ENCODE data around the gene PGA3.
"Not testable (repeated sequence)": the region's sequence is repeated elsewhere in the genome, so short reads cannot be mapped to it uniquely, and the experiment has no call there.

Gene PGA3

GRCh38 chr11:61204502-61205059 lies 1.3 kb downstream of the PGA3 start:
- DNase-seq (ENCODE audit: low read depth in 2 of 3, low spot score in 1 of 3): not testable (repeated sequence)

- DNase-seq (ENCODE audit: low read depth in 2 of 3, low spot score in 1 of 3): not testable (repeated sequence)
These were observed 4.5 kb downstream of the PGA3 start for GRCh38 chr11:61207636-61208310.

GRCh38 chr11:61210629-61211028 lies 7.3 kb downstream of the PGA3 start:
- not testable (repeated sequence) for DNase-seq (ENCODE audit: low read depth in 2 of 3, low spot score in 1 of 3)

- DNase-seq (ENCODE audit: low read depth in 2 of 3, low spot score in 1 of 3): not testable (repeated sequence)
These were observed 8.1 kb downstream of the PGA3 start for GRCh38 chr11:61211327-61211952.

GRCh38 chr11:61212202-61212601 lies 8.9 kb downstream of the PGA3 start:
- DNase-seq (ENCODE audit: low read depth in 2 of 3, low spot score in 1 of 3): not testable (repeated sequence)

- not testable (repeated sequence) for DNase-seq (ENCODE audit: low read depth in 2 of 3, low spot score in 1 of 3)
These were observed 10.5 kb downstream of the PGA3 start for GRCh38 chr11:61213711-61214324.

- DNase-seq (ENCODE audit: low read depth in 2 of 3, low spot score in 1 of 3): not testable (repeated sequence)
These were observed 15.0 kb downstream of the PGA3 start for GRCh38 chr11:61218306-61218705.

- not testable (repeated sequence) for DNase-seq (ENCODE audit: low read depth in 2 of 3, low spot score in 1 of 3)
These were observed 15.7 kb downstream of the PGA3 start for GRCh38 chr11:61219016-61219415.

- DNase-seq (ENCODE audit: low read depth in 2 of 3, low spot score in 1 of 3): not testable (repeated sequence)
These were observed 18.7 kb downstream of the PGA3 start, which contains the start of gene PGA4 for GRCh38 chr11:61222047-61222446. Gene PGA4 (plus strand): TSS chr11:61222347. CDS start chr11:61222401, 54 bp downstream.

GRCh38 chr11:61222692-61223091 lies 19.4 kb downstream of the PGA3 start:
- not testable (repeated sequence) for DNase-seq (ENCODE audit: low read depth in 2 of 3, low spot score in 1 of 3)

GRCh38 chr11:61226457-61227137 lies 23.3 kb downstream of the PGA3 start:
- DNase-seq (ENCODE audit: low read depth in 2 of 3, low spot score in 1 of 3): not testable (repeated sequence)

GRCh38 chr11:61229458-61229857 lies 26.1 kb downstream of the PGA3 start:
- DNase-seq (ENCODE audit: low read depth in 2 of 3, low spot score in 1 of 3): not testable (repeated sequence)

GRCh38 chr11:61231033-61231432 lies 27.7 kb downstream of the PGA3 start:
- DNase-seq (ENCODE audit: low read depth in 2 of 3, low spot score in 1 of 3): not testable (repeated sequence)

GRCh38 chr11:61231585-61231984 lies 28.3 kb downstream of the PGA3 start:
- not testable (repeated sequence) for DNase-seq (ENCODE audit: low read depth in 2 of 3, low spot score in 1 of 3)

- not testable (repeated sequence) for DNase-seq (ENCODE audit: low read depth in 2 of 3, low spot score in 1 of 3)
These were observed 29.3 kb downstream of the PGA3 start for GRCh38 chr11:61232548-61233145.

GRCh38 chr11:61237130-61237529 lies 33.8 kb downstream of the PGA3 start:
- not testable (repeated sequence) for DNase-seq (ENCODE audit: low read depth in 2 of 3, low spot score in 1 of 3)

GRCh38 chr11:61240288-61240687 lies 37.0 kb downstream of the PGA3 start:
- DNase-seq (ENCODE audit: low read depth in 2 of 3, low spot score in 1 of 3): not testable (repeated sequence)

GRCh38 chr11:61240875-61241274 lies 37.6 kb downstream of the PGA3 start, which contains the start of gene PGA5:
Gene PGA5 (plus strand): TSS chr11:61241175. CDS start chr11:61241227, 52 bp downstream.
- not testable (repeated sequence) for DNase-seq (ENCODE audit: low read depth in 2 of 3, low spot score in 1 of 3)

GRCh38 chr11:61241526-61241925 lies 38.2 kb downstream of the PGA3 start:
- DNase-seq (ENCODE audit: low read depth in 2 of 3, low spot score in 1 of 3): not testable (repeated sequence)

- not testable (repeated sequence) for DNase-seq (ENCODE audit: low read depth in 2 of 3, low spot score in 1 of 3)
These were observed 42.1 kb downstream of the PGA3 start for GRCh38 chr11:61245284-61245964.

All from stimulated activated CD4-positive, alpha-beta T cell treated with anti-CD3 and anti-CD28 coated beads, Interleukin-12 subunit alpha, Interleukin-12 subunit beta, amount 100 ng/mL, for 48 hours (primary cell).